Measurements from ENCODE around the gene SLC9A8. TPM values are rescaled to one million over a fixed set of nuclear protein-coding genes. Genes with fewer than 3 reads are reported as not detected.

The SLC9A8 gene
- total RNA-seq, 1 experiment from 2014 or later = 7.5 TPM

- Histone ChIP-seq H3K79me2 (ENCODE audit: insufficient read depth, low read length) (no peaks in the 10 kb centered on the region), H2BK5ac (ENCODE audit: insufficient read length, low read length) (no peak overlapping the region), H3K4me2 (ENCODE audit: insufficient read depth, insufficient read length, low read length) (no peak overlapping the region), H2BK15ac (ENCODE audit: low read depth, low read length) (no peak overlapping the region), H4K8ac (replicated peaks; ENCODE audit: insufficient read length, low read depth, low read length) (no peak overlapping the region), H3K27ac (ENCODE audit: insufficient read length, low read depth, low read length) (no peak overlapping the region), H3K23me2 (ENCODE audit: insufficient read length, low read depth, low read length, poor library complexity, severe bottlenecking) (no peaks in the 10 kb centered on the region), H2AFZ (ENCODE audit: low read length) (no peak overlapping the region), H3K14ac (ENCODE audit: insufficient read depth, low read length) (no peak overlapping the region; the same call in 1 of the 2 replicates), H3K23ac (ENCODE audit: insufficient read length, low read depth, low read length) (no peak overlapping the region), H4K20me1 (ENCODE audit: control insufficient read depth, insufficient read depth, insufficient read length) (no peaks in the 10 kb centered on the region), H3K4ac (ENCODE audit: low read depth, low read length) (no peak overlapping the region), H4K5ac (ENCODE audit: insufficient read length, low read depth, low read length) (no peak overlapping the region), H3K18ac (ENCODE audit: insufficient read length, low read depth, low read length) (no peak overlapping the region), H3K9me3 (ENCODE audit: control insufficient read depth, low read depth, low read length) (no peaks in the 10 kb centered on the region), H3K27me3 (ENCODE audit: insufficient read depth, low read length) (no peaks in the 10 kb centered on the region), H3K79me1 (ENCODE audit: insufficient read depth, low read depth, low read length, poor library complexity, severe bottlenecking) (no peaks in the 10 kb centered on the region), H2BK120ac (ENCODE audit: low read depth, low read length, poor library complexity, severe bottlenecking) (no peak overlapping the region), H4K91ac (ENCODE audit: insufficient read length, low read depth, low read length) (no peak overlapping the region), H2AK5ac (ENCODE audit: insufficient read length, low read length) (no peak overlapping the region), H3K56ac (ENCODE audit: insufficient read length, low read depth, low read length) (no peak overlapping the region), H3K9ac (ENCODE audit: extremely low read depth, insufficient read length, low read length) (no peak overlapping the region), H3T11ph (ENCODE audit: low read length) (no peak overlapping the region), H3K4me1 (ENCODE audit: insufficient read depth, low read length) (no peaks in the 10 kb centered on the region), H2BK20ac (ENCODE audit: low read depth, low read length, poor library complexity, severe bottlenecking) (no peak overlapping the region), H2BK12ac (ENCODE audit: insufficient read length, low read depth, low read length) (no peak overlapping the region)
- Mint-ChIP-seq H3K9me3 (no peaks in the 10 kb centered on the region), H3K36me3 (ENCODE audit: insufficient read depth in 1 of 3, low read depth in 3 of 3) (peaks cover 3 to 9% (median 3%) of the 10 kb centered on the region in 3 experiments; a peak in 4 of 7 replicates), H3K4me3 (no peak overlapping the region), H3K4me1 (peaks cover 26 to 45% of the 10 kb centered on the region in 2 experiments), H3K27ac (no peak overlapping the region), H3K27me3 (ENCODE audit: low read depth) (peaks cover 1% of the 10 kb centered on the region)
- no peak for DNase-seq
- TF ChIP-seq CTCF (conservative IDR thresholded peaks at IDR 0.05) = no peak
- no CpG with 5 or more reads among the region's 9 CpGs for WGBS (ENCODE audit: extremely low coverage, insufficient read length, low lambda C conversion rate)
Observed at GRCh38 chr20:49892260-49892659, 79.6 kb downstream of the SLC9A8 start.

Measured in H9 (cell line).